ENCODE results near the gene CPEB1. TPM values are rescaled to one million over a fixed set of nuclear protein-coding genes. Genes with fewer than 3 reads are reported as not detected.
A peak's percentile ranks its signal among the peaks of the same experiment; 100 is the strongest.
"Not testable (repeated sequence)": the region's sequence is repeated elsewhere in the genome, so short reads cannot be mapped to it uniquely, and the experiment has no call there.

The CPEB1 gene
- total and polyA plus RNA-seq, 8 donors, result 1.3 to 5.0 (median 3.0) TPM

- H3K9me3 ChIP-seq, result no peaks in the 10 kb centered on the region
- ATAC-seq (no peak), DNase-seq (no peak)
- H3K27ac ChIP-seq, result no peak overlapping the region
- intact Hi-C loops (cut with DNase I), result no loop called here
- no peak overlapping the region for H3K4me3 ChIP-seq
- H3K27me3 ChIP-seq, result peaks cover 44 to 86% of the 10 kb centered on the region in 2 donors
- no peaks in the 10 kb centered on the region for H3K36me3 ChIP-seq
- H3K4me1 ChIP-seq, result peaks cover 11 to 17% of the 10 kb centered on the region in 2 donors
- no peak for TF ChIP-seq CTCF (IDR thresholded peaks at IDR 0.05)
Measured at GRCh38 chr15:82649226-82649999, 2.2 kb upstream of the CPEB1 start.

DNA sequence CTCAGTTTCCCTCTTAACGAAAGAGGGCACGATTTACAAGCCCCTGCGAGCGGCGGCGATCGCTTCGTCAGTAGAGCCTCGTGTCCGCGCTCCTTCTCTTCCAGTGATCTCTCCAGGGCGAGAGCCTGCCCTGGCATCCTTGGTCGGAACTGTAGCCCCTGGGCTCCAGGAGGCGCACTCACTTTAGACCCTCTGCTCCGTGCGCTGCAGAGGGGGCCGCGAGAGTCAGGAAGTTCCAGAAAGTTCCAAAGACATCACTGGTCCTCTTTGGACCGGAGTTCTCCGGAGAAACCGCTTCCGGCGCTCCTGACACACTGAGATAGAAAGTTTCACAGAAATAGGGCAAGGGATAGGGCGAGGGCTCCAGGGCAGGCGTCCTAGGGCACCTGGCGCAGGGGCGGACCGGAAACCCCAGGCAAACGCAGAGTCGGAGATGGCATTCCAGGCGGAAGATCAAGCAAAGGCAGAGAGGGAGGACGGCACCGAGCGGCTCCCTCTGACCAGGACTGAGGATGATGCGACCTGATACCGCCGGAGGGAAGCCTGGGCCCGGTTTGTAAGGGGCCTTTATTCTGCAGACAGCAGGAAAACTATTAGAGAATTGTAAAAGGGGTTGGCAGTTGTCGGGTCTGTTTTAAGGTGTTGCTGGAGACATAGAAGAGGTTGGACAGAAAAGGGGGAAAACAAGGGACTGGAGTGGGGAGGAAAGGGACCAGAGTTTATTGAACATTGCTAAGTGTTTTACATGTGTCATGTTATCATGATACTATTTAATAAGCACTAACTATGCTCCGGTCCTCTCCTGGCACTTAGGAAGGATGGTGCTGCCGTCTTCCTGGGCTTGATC, 1.3 kb upstream of the CPEB1 start:
- TF ChIP-seq CTCF (IDR thresholded peaks at IDR 0.05), result no peak
- DNase-seq, result no peak
- no peaks in the 10 kb centered on the region for H3K9me3 ChIP-seq
- peak overlapping the region; percentile 27 to 43 for H3K4me3 ChIP-seq
- H3K36me3 ChIP-seq, result no peaks in the 10 kb centered on the region
- peaks cover 50 to 91% of the 10 kb centered on the region in 2 donors for H3K27me3 ChIP-seq
- peaks cover 11 to 17% of the 10 kb centered on the region in 2 donors for H3K4me1 ChIP-seq
- ATAC-seq, result no peak
- intact Hi-C loops (cut with DNase I), result no loop called here
- H3K27ac ChIP-seq, result no peak overlapping the region

DNA sequence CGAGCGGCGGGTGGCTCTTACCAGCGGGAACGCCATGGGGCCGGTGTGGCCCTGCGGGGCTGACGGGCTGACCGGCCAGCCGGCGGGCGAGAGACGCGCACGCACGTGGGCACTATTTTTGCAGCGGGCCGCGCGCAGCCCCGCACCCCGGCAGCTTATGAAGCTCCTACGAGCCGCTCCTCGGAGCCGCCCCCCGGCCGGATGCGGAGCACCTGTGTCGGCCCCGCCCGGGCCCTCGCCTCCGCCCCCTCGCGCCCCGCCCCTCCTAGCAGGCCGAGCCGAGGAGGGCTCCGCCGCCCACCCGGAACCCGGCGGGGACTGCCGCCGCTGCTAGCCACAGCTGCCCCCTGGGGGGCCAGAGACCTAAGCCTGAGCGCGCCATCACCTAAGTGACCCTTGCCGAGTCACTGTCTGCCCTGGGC, 683 bp upstream of the CPEB1 start:
- Histone ChIP-seq H3K4me1 (peaks cover 11 to 17% of the 10 kb centered on the region in 2 donors), H3K4me3 (peak overlapping the region; percentile 27 to 43), H3K27ac (no peak overlapping the region), H3K36me3 (no peaks in the 10 kb centered on the region), H3K27me3 (peaks cover 53 to 93% of the 10 kb centered on the region in 2 donors), H3K9me3 (no peaks in the 10 kb centered on the region)
- no peak for TF ChIP-seq CTCF (IDR thresholded peaks at IDR 0.05)
- intact Hi-C loops (cut with DNase I), result no loop called here
- ATAC-seq, result peak; percentile 36
- DNase-seq, result peak in 1 of 4 donors; percentile 77

GRCh38 chr15:82646250-82647044, 716 bp downstream of the CPEB1 start:
- no peaks in the 10 kb centered on the region for H3K9me3 ChIP-seq
- DNase-seq, result peak in 1 of 4 donors; percentile 13
- H3K4me3 ChIP-seq, result peak overlapping the region in 1 of 2 donors; percentile 43
- no peak overlapping the region for H3K27ac ChIP-seq
- H3K27me3 ChIP-seq, result peaks cover 53 to 97% of the 10 kb centered on the region in 2 donors
- intact Hi-C loops (cut with DNase I), result no loop called here
- no peak for TF ChIP-seq CTCF (IDR thresholded peaks at IDR 0.05)
- no peaks in the 10 kb centered on the region for H3K36me3 ChIP-seq
- peaks cover 11 to 17% of the 10 kb centered on the region in 2 donors for H3K4me1 ChIP-seq
- ATAC-seq, result no peak

GRCh38 chr15:82644967-82645852, 2.0 kb downstream of the CPEB1 start:
- H3K27me3 ChIP-seq, result peaks cover 53 to 100% of the 10 kb centered on the region in 2 donors
- H3K36me3 ChIP-seq; ATAC-seq; H3K4me3 ChIP-seq; intact Hi-C loops (cut with DNase I); H3K9me3 ChIP-seq; DNase-seq; H3K27ac ChIP-seq: not testable (repeated sequence)
- peaks cover 11 to 17% of the 10 kb centered on the region in 2 donors for H3K4me1 ChIP-seq
